ENCODE measurements around the gene SLC22A17. TPM values are rescaled to one million over a fixed set of nuclear protein-coding genes. Genes with fewer than 3 reads are reported as not detected.

Gene SLC22A17
- total and polyA plus RNA-seq, 2 experiments from 2014 or later, result 16.5 to 42.3 TPM

DNA sequence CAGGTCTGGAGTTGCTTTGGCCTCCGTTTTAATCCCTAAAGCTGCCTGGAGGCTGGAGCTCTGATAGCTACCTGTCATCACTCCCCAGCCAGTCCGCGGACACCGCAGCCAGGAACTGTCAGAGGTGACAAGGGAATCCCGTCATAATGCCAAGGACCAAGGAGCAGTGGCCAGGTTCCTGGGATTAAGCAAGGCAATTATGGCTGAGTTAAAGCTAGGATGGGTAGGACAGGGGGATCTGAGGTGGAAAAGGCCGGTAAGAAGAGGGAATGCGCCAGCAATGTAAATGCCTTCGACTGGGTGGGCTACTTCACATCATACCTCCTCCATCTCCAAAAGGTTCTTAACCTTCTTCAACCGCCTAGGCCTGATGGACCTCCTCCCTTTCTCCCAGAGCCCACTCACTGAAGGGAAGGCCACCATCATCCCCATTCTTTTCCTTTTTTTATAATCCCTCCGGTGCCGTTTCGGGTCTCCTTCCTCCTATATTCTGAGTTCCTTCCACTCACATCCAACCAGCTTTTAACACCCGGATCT, 51.9 kb downstream of the SLC22A17 start:
- WGBS, 2 experiments (ENCODE audit: low coverage in 1 of 2, low lambda C conversion rate in 2 of 2, missing lambda C conversion rate in 2 of 2), result 1 to 2% methylated on average over 12 to 13 of the region's 13 CpGs
- peak; percentile 64 for DNase-seq
- Histone ChIP-seq H3K27me3 (replicated peaks; ENCODE audit: insufficient read depth) (no peaks in the 10 kb centered on the region), H2AFZ (peak overlapping the region; percentile 66), H3K36me3 (ENCODE audit: low read depth) (no peaks in the 10 kb centered on the region), H3K4me2 (ENCODE audit: unreplicated experiment) (peak overlapping the region; percentile 85), H4K20me1 (ENCODE audit: insufficient read depth) (no peaks in the 10 kb centered on the region), H3F3A (ENCODE audit: insufficient read depth) (peaks cover 37% of the 10 kb centered on the region), H3K9me2 (ENCODE audit: insufficient read depth) (no peaks in the 10 kb centered on the region), H3K9ac (peak overlapping the region; percentile 95), H3K27ac (peak overlapping the region; percentile 97), H3K4me1 (ENCODE audit: insufficient read depth) (peaks cover 29% of the 10 kb centered on the region), H3K79me2 (ENCODE audit: insufficient read depth) (no peaks in the 10 kb centered on the region), H3K4me3 (peak overlapping the region; percentile 75), H3K9me3 (ENCODE audit: low read depth) (no peaks in the 10 kb centered on the region)
- in situ Hi-C loops (cut with MboI), result no loop called here
- TF ChIP-seq EZH2phosphoT487 (IDR thresholded peaks at IDR 0.05; ENCODE audit: insufficient read depth, low read depth) (no peak), EZH2 (IDR thresholded peaks at IDR 0.05; ENCODE audit: insufficient read depth, poor library complexity, severe bottlenecking) (no peak)

DNA sequence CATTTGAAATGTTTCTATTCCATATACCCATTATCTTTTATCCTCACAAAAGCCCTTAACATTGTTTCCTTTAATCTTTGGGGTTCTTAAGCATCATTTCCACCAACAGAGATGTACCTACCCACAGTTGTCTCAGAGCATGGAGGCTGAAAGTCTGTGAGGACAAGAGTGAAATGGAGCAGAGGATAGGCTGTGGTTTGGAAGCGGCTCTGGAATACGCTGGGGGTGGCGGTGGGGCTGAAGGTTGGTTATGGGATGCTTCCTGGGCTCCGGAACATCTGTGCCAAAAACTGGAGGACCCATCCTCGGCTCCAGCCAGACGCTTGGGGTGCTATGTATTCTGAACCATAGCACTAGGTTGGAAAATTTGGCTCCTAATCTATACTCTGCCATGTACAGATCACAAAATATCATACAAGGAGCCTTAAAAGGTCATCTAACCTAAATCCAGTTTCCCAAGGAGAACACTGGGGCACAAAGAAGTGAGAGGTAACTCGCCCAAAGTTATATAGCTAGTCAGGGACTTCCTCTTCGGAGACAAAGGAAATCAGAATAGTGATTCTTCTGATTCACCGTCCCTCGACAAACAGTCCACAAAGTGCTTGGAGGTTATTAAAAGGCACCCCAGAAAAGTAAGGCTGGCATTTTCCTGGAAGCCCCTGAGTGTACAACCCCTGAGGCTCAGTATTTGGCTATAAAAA, 52.6 kb downstream of the SLC22A17 start:
- Histone ChIP-seq H3K9ac (peak overlapping the region; percentile 95), H3K4me1 (ENCODE audit: insufficient read depth) (peaks cover 31% of the 10 kb centered on the region), H3K9me2 (ENCODE audit: insufficient read depth) (no peaks in the 10 kb centered on the region), H3K27ac (peak overlapping the region; percentile 97), H4K20me1 (ENCODE audit: insufficient read depth) (no peaks in the 10 kb centered on the region), H3K4me2 (ENCODE audit: unreplicated experiment) (peak overlapping the region; percentile 85), H3F3A (ENCODE audit: insufficient read depth) (peaks cover 37% of the 10 kb centered on the region), H3K79me2 (ENCODE audit: insufficient read depth) (no peaks in the 10 kb centered on the region), H3K36me3 (ENCODE audit: low read depth) (no peaks in the 10 kb centered on the region), H3K27me3 (replicated peaks; ENCODE audit: insufficient read depth) (no peaks in the 10 kb centered on the region), H2AFZ (peak overlapping the region; percentile 66), H3K4me3 (peak overlapping the region; percentile 75), H3K9me3 (ENCODE audit: low read depth) (no peaks in the 10 kb centered on the region)
- DNase-seq, result no peak
- in situ Hi-C loops (cut with MboI), result no loop called here
- TF ChIP-seq EZH2 (IDR thresholded peaks at IDR 0.05; ENCODE audit: insufficient read depth, poor library complexity, severe bottlenecking) (no peak), EZH2phosphoT487 (IDR thresholded peaks at IDR 0.05; ENCODE audit: insufficient read depth, low read depth) (no peak)
- 58 to 62% methylated on average over 10 of the region's 10 CpGs for WGBS, 2 experiments (ENCODE audit: low coverage in 1 of 2, low lambda C conversion rate in 2 of 2, missing lambda C conversion rate in 2 of 2)

DNA sequence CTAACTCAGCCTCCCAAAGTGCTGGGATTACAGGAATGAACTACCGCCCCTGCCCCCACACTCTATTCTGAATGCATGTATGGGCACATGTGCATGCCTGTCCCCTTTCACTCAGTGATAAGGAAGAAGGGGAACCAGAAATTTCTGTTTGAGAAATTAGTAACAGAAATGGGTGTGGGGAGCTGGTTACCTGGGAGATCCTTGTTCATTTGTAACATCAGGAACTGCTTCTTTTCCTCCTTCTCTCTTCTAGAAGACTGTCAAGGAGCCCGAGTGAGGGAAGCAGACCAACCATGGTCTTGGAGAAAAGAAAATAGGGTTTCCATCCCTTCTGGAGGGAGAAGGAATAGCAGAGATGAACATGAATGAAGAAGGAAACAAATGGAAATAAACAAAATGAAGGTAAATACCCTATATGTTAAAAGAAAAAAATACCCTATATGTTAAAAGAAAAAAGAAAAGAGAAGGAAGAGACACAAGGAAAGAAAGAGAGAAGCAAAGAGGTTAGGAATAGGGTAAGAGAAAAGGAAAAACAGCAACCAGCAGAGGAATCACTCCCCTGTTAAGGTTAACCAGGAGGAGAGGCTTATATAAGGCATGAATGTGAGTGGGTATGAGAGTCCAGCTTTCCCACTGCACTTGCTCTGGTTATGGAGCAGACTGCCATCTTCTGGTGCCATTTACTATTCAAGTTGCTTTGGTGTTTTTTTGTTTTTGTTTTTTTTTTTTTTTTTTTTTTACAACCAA, 53.3 kb downstream of the SLC22A17 start:
- peak overlapping the region; percentile 85 for H3K4me2 ChIP-seq (ENCODE audit: unreplicated experiment)
- WGBS, 2 experiments (ENCODE audit: low coverage in 1 of 2, low lambda C conversion rate in 2 of 2, missing lambda C conversion rate in 2 of 2), result 82 to 85% methylated on average over 2 of the region's 2 CpGs
- H3F3A ChIP-seq (ENCODE audit: insufficient read depth), result peaks cover 37% of the 10 kb centered on the region
- in situ Hi-C loops (cut with MboI), result no loop called here
- no peak overlapping the region for H2AFZ ChIP-seq
- H3K9me2 ChIP-seq (ENCODE audit: insufficient read depth), result no peaks in the 10 kb centered on the region
- H3K4me1 ChIP-seq (ENCODE audit: insufficient read depth), result peaks cover 32% of the 10 kb centered on the region
- H3K9ac ChIP-seq, result peak overlapping the region; percentile 79
- no peak for TF ChIP-seq EZH2 (IDR thresholded peaks at IDR 0.05; ENCODE audit: insufficient read depth, poor library complexity, severe bottlenecking)
- no peak for TF ChIP-seq EZH2phosphoT487 (IDR thresholded peaks at IDR 0.05; ENCODE audit: insufficient read depth, low read depth)
- H3K27me3 ChIP-seq (replicated peaks; ENCODE audit: insufficient read depth), result no peaks in the 10 kb centered on the region
- peak overlapping the region; percentile 33 for H3K4me3 ChIP-seq
- no peaks in the 10 kb centered on the region for H4K20me1 ChIP-seq (ENCODE audit: insufficient read depth)
- H3K27ac ChIP-seq, result peak overlapping the region; percentile 97
- DNase-seq, result peak; percentile 81
- H3K79me2 ChIP-seq (ENCODE audit: insufficient read depth), result no peaks in the 10 kb centered on the region
- H3K9me3 ChIP-seq (ENCODE audit: low read depth), result no peaks in the 10 kb centered on the region
- H3K36me3 ChIP-seq (ENCODE audit: low read depth), result no peaks in the 10 kb centered on the region

DNA sequence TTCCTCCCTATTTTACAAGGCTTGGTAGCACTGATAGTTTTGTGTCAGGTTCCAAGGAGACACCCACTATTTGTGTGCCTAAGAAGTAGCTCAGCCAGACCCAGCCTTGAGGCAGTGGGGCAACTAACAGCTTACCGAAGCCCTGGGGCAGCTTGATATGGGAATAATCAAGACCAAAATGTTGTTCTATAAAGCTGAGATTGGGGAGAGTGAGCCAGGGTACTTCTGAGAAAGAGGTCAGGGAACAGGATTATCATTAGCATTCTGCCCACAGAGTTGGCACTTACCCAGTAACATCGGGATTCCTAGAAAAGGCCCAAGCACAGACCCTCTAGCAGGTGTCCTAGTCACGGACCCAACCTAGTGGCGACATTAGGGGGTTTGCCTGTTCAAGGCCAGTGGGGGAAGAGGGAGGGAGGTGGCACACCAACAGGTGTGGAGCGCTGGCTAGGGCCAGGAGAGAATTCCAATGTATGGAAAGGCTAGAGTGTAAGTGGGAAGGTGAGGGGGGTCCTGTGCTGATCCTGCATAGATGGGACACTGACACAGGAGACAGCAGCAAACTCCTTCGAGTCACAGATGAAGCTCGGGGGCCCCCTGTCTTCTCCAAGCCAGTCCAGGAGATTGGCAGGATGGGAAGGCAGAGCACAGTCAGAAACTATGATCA, 54.9 kb downstream of the SLC22A17 start:
- H3F3A ChIP-seq (ENCODE audit: insufficient read depth), result peaks cover 37% of the 10 kb centered on the region
- no peaks in the 10 kb centered on the region for H3K36me3 ChIP-seq (ENCODE audit: low read depth)
- WGBS, 2 experiments (ENCODE audit: low coverage in 1 of 2, low lambda C conversion rate in 2 of 2, missing lambda C conversion rate in 2 of 2), result 92 to 93% methylated on average over 7 of the region's 7 CpGs
- H2AFZ ChIP-seq, result no peak overlapping the region
- DNase-seq, result no peak
- H3K4me3 ChIP-seq, result no peak overlapping the region
- H3K27me3 ChIP-seq (replicated peaks; ENCODE audit: insufficient read depth), result no peaks in the 10 kb centered on the region
- peak overlapping the region; percentile 79 for H3K9ac ChIP-seq
- H3K27ac ChIP-seq, result peak overlapping the region; percentile 97
- in situ Hi-C loops (cut with MboI), result no loop called here
- no peaks in the 10 kb centered on the region for H3K9me2 ChIP-seq (ENCODE audit: insufficient read depth)
- H4K20me1 ChIP-seq (ENCODE audit: insufficient read depth), result no peaks in the 10 kb centered on the region
- no peak for TF ChIP-seq EZH2phosphoT487 (IDR thresholded peaks at IDR 0.05; ENCODE audit: insufficient read depth, low read depth)
- TF ChIP-seq EZH2 (IDR thresholded peaks at IDR 0.05; ENCODE audit: insufficient read depth, poor library complexity, severe bottlenecking), result no peak
- H3K9me3 ChIP-seq (ENCODE audit: low read depth), result no peaks in the 10 kb centered on the region
- no peaks in the 10 kb centered on the region for H3K79me2 ChIP-seq (ENCODE audit: insufficient read depth)
- H3K4me2 ChIP-seq (ENCODE audit: unreplicated experiment), result no peak overlapping the region
- H3K4me1 ChIP-seq (ENCODE audit: insufficient read depth), result peaks cover 32% of the 10 kb centered on the region
